HEK293 (cell line): ENCODE data around the gene AP5Z1.
A peak's percentile ranks its signal among the peaks of the same experiment; 100 is the strongest.

ENCODE experiments used
- AEBP2 ChIP-seq: fragments of 450-650 bp; formaldehyde crosslinking; IDR thresholded peaks from 2 replicates; pipeline ENCODE4 v1.5.1; 2016; ENCODE audit warnings: missing biosample characterization, missing genetic modification characterization, borderline replicate concordance
- EGR2 ChIP-seq: fragments of 450-650 bp; formaldehyde crosslinking; IDR thresholded peaks from 2 replicates; pipeline ENCODE4 v1.5.1; 2016; ENCODE audit warnings: low read depth, missing biosample characterization, missing genetic modification characterization
- GLI4 ChIP-seq: fragments of 450-650 bp; formaldehyde crosslinking; IDR thresholded peaks from 2 replicates; pipeline ENCODE4 v1.5.1; 2016; ENCODE audit warnings: missing biosample characterization, missing genetic modification characterization
- INSM2 ChIP-seq: fragments of 450-650 bp; formaldehyde crosslinking; IDR thresholded peaks from 2 replicates; pipeline ENCODE4 v1.5.1; 2016; ENCODE audit warnings: missing biosample characterization, missing genetic modification characterization
- KLF16 ChIP-seq: fragments of 450-650 bp; formaldehyde crosslinking; IDR thresholded peaks from 2 replicates; pipeline ENCODE4 v1.5.1; 2017; ENCODE audit warnings: missing biosample characterization, missing genetic modification characterization
- KLF9 ChIP-seq: fragments of 450-650 bp; formaldehyde crosslinking; IDR thresholded peaks from 2 replicates; pipeline ENCODE4 v1.5.1; 2016; ENCODE audit warnings: missing biosample characterization, missing genetic modification characterization, low read depth
- OSR2 ChIP-seq: fragments of 450-650 bp; formaldehyde crosslinking; IDR thresholded peaks from 2 replicates; pipeline ENCODE4 v1.5.1; 2016; ENCODE audit warnings: missing biosample characterization, missing genetic modification characterization
- RBAK ChIP-seq: fragments of 450-650 bp; formaldehyde crosslinking; IDR thresholded peaks from 2 replicates; pipeline ENCODE4 v1.5.1; 2016; ENCODE audit warnings: missing biosample characterization, missing genetic modification characterization
- SP2 ChIP-seq: fragments of 450-650 bp; formaldehyde crosslinking; IDR thresholded peaks from 2 replicates; pipeline ENCODE4 v1.5.1; 2016; ENCODE audit warnings: missing biosample characterization, missing genetic modification characterization
- SP3 ChIP-seq: fragments of 450-650 bp; formaldehyde crosslinking; IDR thresholded peaks from 2 replicates; pipeline ENCODE4 v1.5.1; 2016; ENCODE audit warnings: missing biosample characterization, missing genetic modification characterization
- ZNF121 ChIP-seq: fragments of 450-650 bp; formaldehyde crosslinking; IDR thresholded peaks from 2 replicates; pipeline ENCODE4 v1.5.1; 2016; ENCODE audit warnings: missing biosample characterization, missing genetic modification characterization
- ZNF18 ChIP-seq: fragments of 450-650 bp; formaldehyde crosslinking; IDR thresholded peaks from 2 replicates; pipeline ENCODE4 v1.5.1; 2016; ENCODE audit warnings: missing biosample characterization, missing genetic modification characterization
- ZNF248 ChIP-seq: fragments of 450-650 bp; formaldehyde crosslinking; IDR thresholded peaks from 2 replicates; pipeline ENCODE4 v1.5.1; 2017; ENCODE audit warnings: missing biosample characterization, missing genetic modification characterization
- ZNF302 ChIP-seq: fragments of 450-650 bp; formaldehyde crosslinking; IDR thresholded peaks from 2 replicates; pipeline ENCODE4 v1.5.1; 2016; ENCODE audit warnings: missing biosample characterization, missing genetic modification characterization, low read depth
- ZNF335 ChIP-seq: fragments of 450-650 bp; formaldehyde crosslinking; conservative IDR thresholded peaks from 2 replicates; pipeline ENCODE4 v1.5.1; 2016; ENCODE audit warnings: missing biosample characterization, missing genetic modification characterization
- ZNF341 ChIP-seq: fragments of 450-650 bp; formaldehyde crosslinking; IDR thresholded peaks from 2 replicates; pipeline ENCODE4; 2016; ENCODE audit warnings: low read depth, missing biosample characterization, missing genetic modification characterization
- ZNF362 ChIP-seq: fragments of 450-650 bp; formaldehyde crosslinking; IDR thresholded peaks from 2 replicates; pipeline ENCODE4 v1.5.1; 2016; ENCODE audit warnings: missing biosample characterization, missing genetic modification characterization
- ZNF394 ChIP-seq: fragments of 450-650 bp; formaldehyde crosslinking; IDR thresholded peaks from 2 replicates; pipeline ENCODE4 v1.5.1; 2016; ENCODE audit warnings: missing biosample characterization, missing genetic modification characterization, mild to moderate bottlenecking, moderate library complexity, borderline replicate concordance
- ZNF398 ChIP-seq: fragments of 450-650 bp; formaldehyde crosslinking; IDR thresholded peaks from 2 replicates; pipeline ENCODE4 v1.5.1; 2017; ENCODE audit warnings: missing biosample characterization, missing genetic modification characterization
- ZNF426 ChIP-seq: fragments of 450-650 bp; formaldehyde crosslinking; IDR thresholded peaks from 2 replicates; pipeline ENCODE4 v1.5.1; 2017; ENCODE audit warnings: missing biosample characterization, missing genetic modification characterization, mild to moderate bottlenecking, inconsistent platforms, moderate library complexity
- ZNF433 ChIP-seq: fragments of 450-650 bp; formaldehyde crosslinking; IDR thresholded peaks from 2 replicates; pipeline ENCODE4 v1.5.1; 2016; ENCODE audit warnings: missing biosample characterization, missing genetic modification characterization, low read depth
- ZNF510 ChIP-seq: fragments of 450-650 bp; formaldehyde crosslinking; IDR thresholded peaks from 2 replicates; pipeline ENCODE4 v1.5.1; 2018; ENCODE audit warnings: mild to moderate bottlenecking, missing genetic modification characterization, missing biosample characterization; ENCODE audit not compliant: insufficient replicate concordance
- ZNF514 ChIP-seq: fragments of 450-650 bp; formaldehyde crosslinking; IDR thresholded peaks from 2 replicates; pipeline ENCODE4 v1.5.1; 2016; ENCODE audit warnings: missing biosample characterization, missing genetic modification characterization
- ZNF544 ChIP-seq: fragments of 450-650 bp; formaldehyde crosslinking; IDR thresholded peaks from 2 replicates; pipeline ENCODE4 v1.5.0; 2017; ENCODE audit warnings: missing biosample characterization, missing genetic modification characterization
- ZNF610 ChIP-seq: fragments of 450-650 bp; formaldehyde crosslinking; IDR thresholded peaks from 2 replicates; pipeline ENCODE4 v1.5.1; 2016; ENCODE audit warnings: missing biosample characterization, missing genetic modification characterization, borderline replicate concordance
- ZNF621 ChIP-seq: fragments of 450-650 bp; formaldehyde crosslinking; IDR thresholded peaks from 2 replicates; pipeline ENCODE4 v1.5.1; 2017; ENCODE audit warnings: missing biosample characterization, missing genetic modification characterization
- ZNF664 ChIP-seq: fragments of 450-650 bp; formaldehyde crosslinking; IDR thresholded peaks from 2 replicates; pipeline ENCODE4 v1.5.1; 2016; ENCODE audit warnings: missing biosample characterization, missing genetic modification characterization
- ZNF768 ChIP-seq: fragments of 450-650 bp; formaldehyde crosslinking; IDR thresholded peaks from 2 replicates; pipeline ENCODE4 v1.5.1; 2018; ENCODE audit warnings: missing biosample characterization, mild to moderate bottlenecking, missing genetic modification characterization
- ZNF776 ChIP-seq: fragments of 450-650 bp; formaldehyde crosslinking; IDR thresholded peaks from 2 replicates; pipeline ENCODE4 v1.5.0; 2017; ENCODE audit warnings: missing biosample characterization, missing genetic modification characterization, borderline replicate concordance
- ZNF837 ChIP-seq: fragments of 450-650 bp; formaldehyde crosslinking; IDR thresholded peaks from 2 replicates; pipeline ENCODE4 v1.5.1; 2016; ENCODE audit warnings: missing biosample characterization, missing genetic modification characterization
- ZNF843 ChIP-seq: fragments of 450-650 bp; formaldehyde crosslinking; IDR thresholded peaks from 2 replicates; pipeline ENCODE4 v1.5.1; 2016; ENCODE audit warnings: missing biosample characterization, missing genetic modification characterization
- ZSCAN16 ChIP-seq: fragments of 450-650 bp; formaldehyde crosslinking; IDR thresholded peaks from 2 replicates; pipeline ENCODE4 v1.5.1; 2016; ENCODE audit warnings: missing biosample characterization, missing genetic modification characterization
- ZXDB ChIP-seq: fragments of 450-650 bp; formaldehyde crosslinking; IDR thresholded peaks from 2 replicates; pipeline ENCODE4 v1.5.1; 2016; ENCODE audit warnings: missing biosample characterization, missing genetic modification characterization

The AP5Z1 gene

GRCh38 chr7:4744391-4745264, 30.8 kb upstream of the AP5Z1 start (continued):
- TF ChIP-seq ZNF398 (tag by site-specific recombination) (peak; percentile 74), KLF9 (peak; percentile 65), SP3 (peak; percentile 76), KLF16 (tag by site-specific recombination) (0 out of 2 replicates have a peak, but pooled peaks have one; percentile 22), RBAK (tag by site-specific recombination) (no peak), OSR2 (tag by site-specific recombination) (peak; percentile 34; the same call in 1 of the 2 replicates), ZNF610 (no peak; the same call in 1 of the 2 replicates), ZNF621 (no peak), GLI4 (tag by site-specific recombination) (no peak), ZXDB (peak; percentile 38), ZNF514 (tag by site-specific recombination) (no peak), ZNF544 (tag by site-specific recombination) (no peak), ZNF335 (peak; percentile 46; the same call in 1 of the 2 replicates), ZNF426 (no peak), ZNF362 (tag by site-specific recombination) (no peak), ZNF837 (tag by site-specific recombination) (no peak), EGR2 (tag by site-specific recombination) (no peak), ZNF248 (no peak), ZNF341 (tag by site-specific recombination) (peak; percentile 100), ZSCAN16 (tag by site-specific recombination) (peak; percentile 89), ZNF776 (no peak), INSM2 (tag by site-specific recombination) (0 out of 2 replicates have a peak, but pooled peaks have one; percentile 28), AEBP2 (tag by site-specific recombination) (no peak), ZNF843 (tag by site-specific recombination) (no peak), ZNF510 (no peak), ZNF121 (no peak), ZNF394 (tag by site-specific recombination) (no peak), ZNF768 (tag by site-specific recombination) (no peak), ZNF664 (tag by site-specific recombination) (no peak), SP2 (tag by site-specific recombination) (peak; percentile 82), ZNF302 (no peak), ZNF433 (tag by site-specific recombination) (no peak), ZNF18 (tag by site-specific recombination) (no peak)
